Ishikawa (cell line): ENCODE results near the gene HNRNPC.

Experiments used
- CEBPB ChIP-seq: IDR thresholded peaks from 2 replicates; pipeline ENCODE4 v1.6.1; 2012
- CREB1 ChIP-seq: IDR thresholded peaks from 2 replicates; pipeline ENCODE4 v1.6.1; 2012; ENCODE audit warnings: low read depth
- EGR1 ChIP-seq: IDR thresholded peaks from 2 replicates; pipeline ENCODE4 v1.6.1; 2012
- EP300 ChIP-seq: IDR thresholded peaks from 2 replicates; pipeline ENCODE4 v1.6.1; 2012; ENCODE audit warnings: borderline replicate concordance
- FOXM1 ChIP-seq: IDR thresholded peaks from 2 replicates; pipeline ENCODE4 v1.6.1; 2012; ENCODE audit warnings: low read depth, borderline replicate concordance
- MAX ChIP-seq: IDR thresholded peaks from 2 replicates; pipeline ENCODE4 v1.6.1; 2012
- NFIC ChIP-seq: IDR thresholded peaks from 2 replicates; pipeline ENCODE4 v1.6.1; 2012
- RAD21 ChIP-seq: IDR thresholded peaks from 2 replicates; pipeline ENCODE4 v1.6.1; 2012; ENCODE audit warnings: low read depth
- TAF1 ChIP-seq: IDR thresholded peaks from 2 replicates; pipeline ENCODE4 v1.6.1; 2012; ENCODE audit warnings: low read depth, mild to moderate bottlenecking
- TCF12 ChIP-seq: IDR thresholded peaks from 2 replicates; pipeline ENCODE4 v1.6.1; 2012; ENCODE audit warnings: low read depth
- TEAD4 ChIP-seq: IDR thresholded peaks from 2 replicates; pipeline ENCODE4 v1.6.1; 2012
- USF1 ChIP-seq: IDR thresholded peaks from 2 replicates; pipeline ENCODE4 v1.6.1; 2012
- YY1 ChIP-seq: IDR thresholded peaks from 2 replicates; pipeline ENCODE4 v1.6.1; 2012; ENCODE audit warnings: low read depth
- ZBTB7A ChIP-seq: IDR thresholded peaks from 2 replicates; pipeline ENCODE4 v1.6.1; 2012; ENCODE audit warnings: low read depth
- TF ChIP-seq, protein P1 (sequence below): IDR thresholded peaks from 2 replicates; pipeline ENCODE4 v1.6.1; 2012; ENCODE audit warnings: low read depth, mild to moderate bottlenecking

HNRNPC gene

DNA sequence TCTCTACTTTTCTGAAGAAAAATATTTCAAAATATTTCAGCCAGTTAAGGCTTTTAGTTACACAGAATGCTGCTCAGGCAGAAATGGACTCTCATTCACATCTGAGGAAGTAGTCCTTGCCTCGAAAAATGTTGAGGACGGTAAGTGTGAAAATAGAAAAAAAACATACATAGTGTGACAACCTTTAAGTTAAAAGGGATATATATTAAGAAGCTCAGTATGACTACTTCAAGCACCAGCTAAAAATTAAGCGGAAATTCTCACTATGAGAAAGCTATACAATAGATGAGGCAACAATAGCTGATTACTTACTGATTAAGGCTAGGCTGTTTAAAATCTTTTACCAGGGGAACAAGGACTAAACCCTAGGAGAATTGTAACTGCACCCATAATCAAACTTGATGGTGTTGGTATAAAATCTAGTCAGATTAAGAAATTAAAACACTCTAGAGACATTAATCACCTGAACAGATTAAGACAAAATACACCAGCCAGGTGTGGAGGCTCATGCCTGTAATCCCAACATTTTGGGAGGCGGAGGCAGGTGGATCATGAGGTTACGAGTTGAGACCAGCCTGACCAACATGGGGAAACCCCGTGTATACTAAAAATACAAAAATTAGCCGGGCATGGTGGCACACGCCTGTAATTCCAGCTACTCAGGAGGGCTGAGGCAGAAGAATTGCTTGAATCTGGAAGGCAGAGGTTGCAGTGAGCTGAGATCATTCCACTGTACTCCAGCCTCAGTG, 53.9 kb downstream of the HNRNPC start:
- no peak for TF ChIP-seq USF1
- no peak for TF ChIP-seq CREB1
- no peak for TF ChIP-seq EGR1
- no peak for TF ChIP-seq ZBTB7A
- TF ChIP-seq TCF12, result no peak
- no peak for TF ChIP-seq YY1
- TF ChIP-seq MAX, result no peak
- TF ChIP-seq TEAD4, result no peak
- TF ChIP-seq, protein P1, sequence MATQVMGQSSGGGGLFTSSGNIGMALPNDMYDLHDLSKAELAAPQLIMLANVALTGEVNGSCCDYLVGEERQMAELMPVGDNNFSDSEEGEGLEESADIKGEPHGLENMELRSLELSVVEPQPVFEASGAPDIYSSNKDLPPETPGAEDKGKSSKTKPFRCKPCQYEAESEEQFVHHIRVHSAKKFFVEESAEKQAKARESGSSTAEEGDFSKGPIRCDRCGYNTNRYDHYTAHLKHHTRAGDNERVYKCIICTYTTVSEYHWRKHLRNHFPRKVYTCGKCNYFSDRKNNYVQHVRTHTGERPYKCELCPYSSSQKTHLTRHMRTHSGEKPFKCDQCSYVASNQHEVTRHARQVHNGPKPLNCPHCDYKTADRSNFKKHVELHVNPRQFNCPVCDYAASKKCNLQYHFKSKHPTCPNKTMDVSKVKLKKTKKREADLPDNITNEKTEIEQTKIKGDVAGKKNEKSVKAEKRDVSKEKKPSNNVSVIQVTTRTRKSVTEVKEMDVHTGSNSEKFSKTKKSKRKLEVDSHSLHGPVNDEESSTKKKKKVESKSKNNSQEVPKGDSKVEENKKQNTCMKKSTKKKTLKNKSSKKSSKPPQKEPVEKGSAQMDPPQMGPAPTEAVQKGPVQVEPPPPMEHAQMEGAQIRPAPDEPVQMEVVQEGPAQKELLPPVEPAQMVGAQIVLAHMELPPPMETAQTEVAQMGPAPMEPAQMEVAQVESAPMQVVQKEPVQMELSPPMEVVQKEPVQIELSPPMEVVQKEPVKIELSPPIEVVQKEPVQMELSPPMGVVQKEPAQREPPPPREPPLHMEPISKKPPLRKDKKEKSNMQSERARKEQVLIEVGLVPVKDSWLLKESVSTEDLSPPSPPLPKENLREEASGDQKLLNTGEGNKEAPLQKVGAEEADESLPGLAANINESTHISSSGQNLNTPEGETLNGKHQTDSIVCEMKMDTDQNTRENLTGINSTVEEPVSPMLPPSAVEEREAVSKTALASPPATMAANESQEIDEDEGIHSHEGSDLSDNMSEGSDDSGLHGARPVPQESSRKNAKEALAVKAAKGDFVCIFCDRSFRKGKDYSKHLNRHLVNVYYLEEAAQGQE, result no peak
- no peak for TF ChIP-seq FOXM1
- TF ChIP-seq EP300, result no peak
- TF ChIP-seq RAD21, result no peak
- TF ChIP-seq NFIC, result no peak
- TF ChIP-seq CEBPB, result no peak
- no peak for TF ChIP-seq TAF1

DNA sequence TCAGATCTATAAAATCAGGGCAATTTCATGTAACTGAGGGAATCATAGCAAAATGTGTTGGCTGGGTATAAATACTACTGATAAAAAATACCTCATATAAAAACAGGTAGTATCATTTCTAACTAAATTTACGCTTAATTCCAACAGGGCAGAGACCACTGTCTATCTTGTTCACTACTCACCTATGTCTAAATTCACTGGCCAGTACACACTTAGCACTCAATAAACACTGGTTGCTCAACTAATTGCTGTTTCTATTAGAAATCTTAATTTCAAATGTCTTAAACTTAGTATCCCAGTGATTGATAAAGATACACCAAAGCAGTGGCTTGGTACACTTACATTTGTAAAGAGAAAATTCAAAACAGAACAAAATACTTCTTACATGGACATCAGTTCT, 55.6 kb downstream of the HNRNPC start:
- TF ChIP-seq TCF12, result no peak
- no peak for TF ChIP-seq NFIC
- TF ChIP-seq FOXM1, result no peak
- no peak for TF ChIP-seq EP300
- no peak for TF ChIP-seq YY1
- TF ChIP-seq EGR1, result no peak
- no peak for TF ChIP-seq RAD21
- TF ChIP-seq ZBTB7A, result no peak
- TF ChIP-seq CEBPB, result no peak
- no peak for TF ChIP-seq MAX
- no peak for TF ChIP-seq CREB1
- no peak for TF ChIP-seq TAF1
- TF ChIP-seq, protein P1, result no peak
- TF ChIP-seq TEAD4, result no peak
- TF ChIP-seq USF1, result no peak

- TF ChIP-seq TEAD4 (no peak), EP300 (no peak)
Observed at GRCh38 chr14:21211509-21211908, 57.7 kb downstream of the HNRNPC start.

GRCh38 chr14:21210023-21210422, 59.2 kb downstream of the HNRNPC start:
- TF ChIP-seq, protein P1, result no peak
- TF ChIP-seq TEAD4 (no peak), EGR1 (no peak), TCF12 (no peak), MAX (no peak), NFIC (no peak), RAD21 (no peak), USF1 (no peak), YY1 (no peak), CREB1 (no peak), TAF1 (no peak), EP300 (no peak), CEBPB (no peak), FOXM1 (no peak), ZBTB7A (no peak)
